ENCODE data around the gene TMPRSS11A. TPM values are rescaled to one million over a fixed set of nuclear protein-coding genes. Genes with fewer than 3 reads are reported as not detected.
A peak's percentile ranks its signal among the peaks of the same experiment; 100 is the strongest.

TMPRSS11A gene
- total RNA-seq, 2 donors from 2014 or later: not detected

- DNase-seq (no peak), ATAC-seq (replicated peaks in 1 of 2) (no peak)
- Mint-ChIP-seq H3K4me1 (ENCODE audit: low read depth) (no peaks in the 10 kb centered on the region), H3K36me3 (ENCODE audit: insufficient read depth in 2 of 2) (no peaks in the 10 kb centered on the region), H3K27ac (no peak overlapping the region), H3K9me3 (no peaks in the 10 kb centered on the region), H3K4me3 (no peak overlapping the region), H3K27me3 (ENCODE audit: low read depth) (peaks cover 17% of the 10 kb centered on the region)
These were observed 53.2 kb downstream of the TMPRSS11A start for GRCh38 chr4:67909905-67910584.

GRCh38 chr4:67907650-67908049, 55.6 kb downstream of the TMPRSS11A start:
- Mint-ChIP-seq H3K4me1 (ENCODE audit: low read depth) (no peaks in the 10 kb centered on the region), H3K27me3 (ENCODE audit: low read depth) (peaks cover 17% of the 10 kb centered on the region), H3K27ac (no peak overlapping the region), H3K36me3 (ENCODE audit: insufficient read depth in 2 of 2) (no peaks in the 10 kb centered on the region), H3K4me3 (no peak overlapping the region), H3K9me3 (no peaks in the 10 kb centered on the region)
- DNase-seq: no peak
- ATAC-seq (replicated peaks in 1 of 2): no peak

GRCh38 chr4:67899096-67899495, 64.2 kb downstream of the TMPRSS11A start:
- DNase-seq (no peak), ATAC-seq (replicated peaks in 1 of 2) (no peak)
- no peaks in the 10 kb centered on the region for H3K27me3 Mint-ChIP-seq (ENCODE audit: low read depth)
- H3K27ac Mint-ChIP-seq: no peak overlapping the region
- H3K4me3 Mint-ChIP-seq: no peak overlapping the region
- H3K4me1 Mint-ChIP-seq (ENCODE audit: low read depth): no peaks in the 10 kb centered on the region
- H3K9me3 Mint-ChIP-seq: no peaks in the 10 kb centered on the region
- H3K36me3 Mint-ChIP-seq (ENCODE audit: insufficient read depth in 2 of 2): no peaks in the 10 kb centered on the region

- Mint-ChIP-seq H3K9me3 (no peaks in the 10 kb centered on the region), H3K27me3 (ENCODE audit: low read depth) (no peaks in the 10 kb centered on the region), H3K27ac (no peak overlapping the region), H3K36me3 (ENCODE audit: insufficient read depth in 2 of 2) (no peaks in the 10 kb centered on the region), H3K4me3 (no peak overlapping the region), H3K4me1 (ENCODE audit: low read depth) (no peaks in the 10 kb centered on the region)
- ATAC-seq (replicated peaks in 1 of 2) (no peak), DNase-seq (no peak)
These were observed 65.6 kb downstream of the TMPRSS11A start for GRCh38 chr4:67897686-67898085.

- DNase-seq (no peak), ATAC-seq (replicated peaks in 1 of 2) (no peak)
- Mint-ChIP-seq H3K36me3 (ENCODE audit: insufficient read depth in 2 of 2) (no peaks in the 10 kb centered on the region), H3K9me3 (no peaks in the 10 kb centered on the region), H3K4me1 (ENCODE audit: low read depth) (no peaks in the 10 kb centered on the region), H3K4me3 (no peak overlapping the region), H3K27me3 (ENCODE audit: low read depth) (no peaks in the 10 kb centered on the region), H3K27ac (no peak overlapping the region)
These were observed 66.8 kb downstream of the TMPRSS11A start for GRCh38 chr4:67896421-67897065.

GRCh38 chr4:67894659-67895058, 68.6 kb downstream of the TMPRSS11A start:
- no peaks in the 10 kb centered on the region for H3K9me3 Mint-ChIP-seq
- H3K27ac Mint-ChIP-seq: peak overlapping the region; percentile 57
- no peaks in the 10 kb centered on the region for H3K36me3 Mint-ChIP-seq (ENCODE audit: insufficient read depth in 2 of 2)
- DNase-seq (no peak), ATAC-seq (replicated peaks in 1 of 2) (no peak)
- no peaks in the 10 kb centered on the region for H3K4me1 Mint-ChIP-seq (ENCODE audit: low read depth)
- no peaks in the 10 kb centered on the region for H3K27me3 Mint-ChIP-seq (ENCODE audit: low read depth)
- no peak overlapping the region for H3K4me3 Mint-ChIP-seq

GRCh38 chr4:67892905-67893304, 70.4 kb downstream of the TMPRSS11A start:
- Mint-ChIP-seq H3K36me3 (ENCODE audit: insufficient read depth in 2 of 2) (no peaks in the 10 kb centered on the region), H3K27ac (no peak overlapping the region), H3K27me3 (ENCODE audit: low read depth) (no peaks in the 10 kb centered on the region), H3K9me3 (no peaks in the 10 kb centered on the region), H3K4me1 (ENCODE audit: low read depth) (no peaks in the 10 kb centered on the region), H3K4me3 (no peak overlapping the region)
- DNase-seq: no peak
- ATAC-seq (replicated peaks in 1 of 2): no peak

GRCh38 chr4:67892253-67892652, 71.0 kb downstream of the TMPRSS11A start:
- Mint-ChIP-seq H3K27me3 (ENCODE audit: low read depth) (no peaks in the 10 kb centered on the region), H3K36me3 (ENCODE audit: insufficient read depth in 2 of 2) (no peaks in the 10 kb centered on the region), H3K4me3 (no peak overlapping the region), H3K9me3 (no peaks in the 10 kb centered on the region), H3K4me1 (ENCODE audit: low read depth) (no peaks in the 10 kb centered on the region), H3K27ac (no peak overlapping the region)
- ATAC-seq (replicated peaks in 1 of 2) (no peak), DNase-seq (no peak)

GRCh38 chr4:67891645-67892044, 71.6 kb downstream of the TMPRSS11A start:
- Mint-ChIP-seq H3K36me3 (ENCODE audit: insufficient read depth in 2 of 2) (no peaks in the 10 kb centered on the region), H3K4me3 (no peak overlapping the region), H3K27me3 (ENCODE audit: low read depth) (no peaks in the 10 kb centered on the region), H3K27ac (no peak overlapping the region), H3K4me1 (ENCODE audit: low read depth) (no peaks in the 10 kb centered on the region), H3K9me3 (no peaks in the 10 kb centered on the region)
- DNase-seq (no peak), ATAC-seq (replicated peaks in 1 of 2) (no peak)

GRCh38 chr4:67886281-67886680, 77.0 kb downstream of the TMPRSS11A start:
- Mint-ChIP-seq H3K27me3 (ENCODE audit: low read depth) (peaks cover 5% of the 10 kb centered on the region), H3K4me3 (no peak overlapping the region), H3K9me3 (no peaks in the 10 kb centered on the region), H3K27ac (no peak overlapping the region), H3K4me1 (ENCODE audit: low read depth) (no peaks in the 10 kb centered on the region), H3K36me3 (ENCODE audit: insufficient read depth in 2 of 2) (peaks cover 0 to 2% of the 10 kb centered on the region in 2 donors)
- ATAC-seq (replicated peaks in 1 of 2) (no peak), DNase-seq (no peak)

- Mint-ChIP-seq H3K27ac (no peak overlapping the region), H3K36me3 (ENCODE audit: insufficient read depth in 2 of 2) (peaks cover 0 to 2% of the 10 kb centered on the region in 2 donors), H3K9me3 (no peaks in the 10 kb centered on the region), H3K27me3 (ENCODE audit: low read depth) (peaks cover 5% of the 10 kb centered on the region), H3K4me1 (ENCODE audit: low read depth) (no peaks in the 10 kb centered on the region), H3K4me3 (no peak overlapping the region)
- DNase-seq (no peak), ATAC-seq (replicated peaks in 1 of 2) (no peak)
These were observed 77.5 kb downstream of the TMPRSS11A start for GRCh38 chr4:67885762-67886161.

GRCh38 chr4:67884701-67885100, 78.6 kb downstream of the TMPRSS11A start:
- DNase-seq (no peak), ATAC-seq (replicated peaks in 1 of 2) (no peak)
- Mint-ChIP-seq H3K9me3 (no peaks in the 10 kb centered on the region), H3K4me3 (no peak overlapping the region), H3K4me1 (ENCODE audit: low read depth) (no peaks in the 10 kb centered on the region), H3K36me3 (ENCODE audit: insufficient read depth in 2 of 2) (peaks cover 0 to 2% of the 10 kb centered on the region in 2 donors), H3K27ac (no peak overlapping the region), H3K27me3 (ENCODE audit: low read depth) (peaks cover 5% of the 10 kb centered on the region)

GRCh38 chr4:67883902-67884301, 79.4 kb downstream of the TMPRSS11A start, which contains the start of gene TMPRSS11D:
TMPRSS11D (minus strand) TSS chr4:67884002; CDS start chr4:67883933, 69 bp downstream.
- ATAC-seq (replicated peaks in 1 of 2) (no peak), DNase-seq (no peak)
- Mint-ChIP-seq H3K4me1 (ENCODE audit: low read depth) (no peaks in the 10 kb centered on the region), H3K9me3 (no peaks in the 10 kb centered on the region), H3K36me3 (ENCODE audit: insufficient read depth in 2 of 2) (peaks cover 0 to 2% of the 10 kb centered on the region in 2 donors), H3K27ac (no peak within 1 kb of the TSS), H3K4me3 (no peak within 1 kb of the TSS), H3K27me3 (ENCODE audit: low read depth) (peaks cover 5% of the 10 kb centered on the region)

- Mint-ChIP-seq H3K36me3 (ENCODE audit: insufficient read depth in 2 of 2) (peaks cover 0 to 2% of the 10 kb centered on the region in 2 donors), H3K9me3 (no peaks in the 10 kb centered on the region), H3K27me3 (ENCODE audit: low read depth) (peaks cover 5% of the 10 kb centered on the region), H3K27ac (no peak overlapping the region), H3K4me1 (ENCODE audit: low read depth) (no peaks in the 10 kb centered on the region), H3K4me3 (no peak overlapping the region)
- ATAC-seq (replicated peaks in 1 of 2) (no peak), DNase-seq (no peak)
These were observed 79.8 kb downstream of the TMPRSS11A start for GRCh38 chr4:67883458-67883857.

Measured in activated T-cell treated with anti-CD3 and anti-CD28 coated beads, Interleukin-2, amount 50 U/mL, for 72 hours (primary cell).